Activated CD4-positive, alpha-beta T cell treated with anti-CD3 and anti-CD28 coated beads, Interleukin-2, amount 50 U/mL, for 48 hours (primary cell): Measurements from ENCODE around the gene PDZD8.

Experiments
- DNase-seq, 2 experiments: peaks; one replicate each; pipeline ENCODE4 v3.0.0-alpha.2; 2020

PDZD8 gene, protein sequence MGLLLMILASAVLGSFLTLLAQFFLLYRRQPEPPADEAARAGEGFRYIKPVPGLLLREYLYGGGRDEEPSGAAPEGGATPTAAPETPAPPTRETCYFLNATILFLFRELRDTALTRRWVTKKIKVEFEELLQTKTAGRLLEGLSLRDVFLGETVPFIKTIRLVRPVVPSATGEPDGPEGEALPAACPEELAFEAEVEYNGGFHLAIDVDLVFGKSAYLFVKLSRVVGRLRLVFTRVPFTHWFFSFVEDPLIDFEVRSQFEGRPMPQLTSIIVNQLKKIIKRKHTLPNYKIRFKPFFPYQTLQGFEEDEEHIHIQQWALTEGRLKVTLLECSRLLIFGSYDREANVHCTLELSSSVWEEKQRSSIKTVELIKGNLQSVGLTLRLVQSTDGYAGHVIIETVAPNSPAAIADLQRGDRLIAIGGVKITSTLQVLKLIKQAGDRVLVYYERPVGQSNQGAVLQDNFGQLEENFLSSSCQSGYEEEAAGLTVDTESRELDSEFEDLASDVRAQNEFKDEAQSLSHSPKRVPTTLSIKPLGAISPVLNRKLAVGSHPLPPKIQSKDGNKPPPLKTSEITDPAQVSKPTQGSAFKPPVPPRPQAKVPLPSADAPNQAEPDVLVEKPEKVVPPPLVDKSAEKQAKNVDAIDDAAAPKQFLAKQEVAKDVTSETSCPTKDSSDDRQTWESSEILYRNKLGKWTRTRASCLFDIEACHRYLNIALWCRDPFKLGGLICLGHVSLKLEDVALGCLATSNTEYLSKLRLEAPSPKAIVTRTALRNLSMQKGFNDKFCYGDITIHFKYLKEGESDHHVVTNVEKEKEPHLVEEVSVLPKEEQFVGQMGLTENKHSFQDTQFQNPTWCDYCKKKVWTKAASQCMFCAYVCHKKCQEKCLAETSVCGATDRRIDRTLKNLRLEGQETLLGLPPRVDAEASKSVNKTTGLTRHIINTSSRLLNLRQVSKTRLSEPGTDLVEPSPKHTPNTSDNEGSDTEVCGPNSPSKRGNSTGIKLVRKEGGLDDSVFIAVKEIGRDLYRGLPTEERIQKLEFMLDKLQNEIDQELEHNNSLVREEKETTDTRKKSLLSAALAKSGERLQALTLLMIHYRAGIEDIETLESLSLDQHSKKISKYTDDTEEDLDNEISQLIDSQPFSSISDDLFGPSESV

DNA sequence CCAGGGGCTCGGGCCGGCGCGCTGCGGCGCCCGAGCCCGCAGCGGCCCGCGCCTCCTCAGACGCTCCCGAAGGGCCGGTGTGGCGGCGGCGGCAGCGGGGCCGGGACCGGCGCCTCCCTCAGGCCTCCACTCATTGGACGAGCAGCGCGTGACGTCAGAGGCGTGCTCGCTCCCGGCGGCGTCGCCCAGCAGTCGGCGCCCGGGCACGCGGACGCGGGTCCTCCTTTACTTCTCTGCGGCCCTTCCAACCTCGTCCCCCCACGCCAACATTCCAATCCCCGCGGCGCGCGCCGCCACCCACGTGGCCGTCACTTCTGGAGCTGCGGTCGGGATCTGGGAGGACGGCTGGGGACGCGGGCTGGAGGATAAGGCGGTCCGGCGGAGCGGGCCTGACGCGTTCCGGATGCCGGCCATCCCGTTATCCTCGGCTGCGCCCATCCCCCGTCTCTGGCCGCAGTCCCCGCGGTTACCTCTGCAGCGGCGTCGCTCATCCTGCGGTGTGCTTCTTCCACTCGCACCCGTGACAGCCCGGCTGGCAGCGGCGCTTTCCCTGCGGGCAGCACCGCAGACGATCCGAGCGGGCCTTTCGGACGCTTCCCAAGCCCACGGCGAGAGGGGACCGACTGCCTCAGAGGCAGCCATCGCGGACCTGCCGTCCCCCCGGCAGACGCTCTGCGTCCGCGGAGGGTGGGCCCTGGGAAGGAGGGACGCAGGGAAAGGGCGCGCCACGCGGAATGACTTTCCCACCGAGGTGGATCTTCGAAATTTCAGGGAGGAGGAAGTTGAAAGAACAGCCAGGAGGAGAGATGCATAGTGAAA, at the start of gene PDZD8:
PDZD8 (minus strand) TSS at position 81 of the 819 bp plus-strand sequence. CDS start 213 bp downstream, outside the sequence.
- DNase-seq, result peak; percentile 88 to 91

DNA sequence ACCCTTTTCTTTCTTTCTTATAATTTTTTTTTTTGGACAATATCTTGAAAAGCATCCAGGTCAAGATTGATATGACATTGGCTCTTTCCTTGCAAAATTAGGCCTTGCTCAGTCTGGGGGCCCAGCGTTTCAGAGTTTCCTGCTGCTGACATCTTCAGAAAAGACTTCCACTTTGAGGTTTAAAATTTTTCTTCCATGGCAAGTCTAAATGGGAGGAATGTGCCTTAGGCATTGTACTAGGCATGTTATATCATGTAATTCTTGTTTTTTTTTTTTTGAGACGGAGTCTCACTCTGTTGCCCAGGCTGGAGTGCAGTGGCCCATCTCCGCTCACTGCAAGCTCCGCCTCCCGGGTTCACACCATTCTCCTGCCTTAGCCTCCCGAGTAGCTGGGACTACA, 48.9 kb upstream of the PDZD8 start:
- DNase-seq, result no peak

DNA sequence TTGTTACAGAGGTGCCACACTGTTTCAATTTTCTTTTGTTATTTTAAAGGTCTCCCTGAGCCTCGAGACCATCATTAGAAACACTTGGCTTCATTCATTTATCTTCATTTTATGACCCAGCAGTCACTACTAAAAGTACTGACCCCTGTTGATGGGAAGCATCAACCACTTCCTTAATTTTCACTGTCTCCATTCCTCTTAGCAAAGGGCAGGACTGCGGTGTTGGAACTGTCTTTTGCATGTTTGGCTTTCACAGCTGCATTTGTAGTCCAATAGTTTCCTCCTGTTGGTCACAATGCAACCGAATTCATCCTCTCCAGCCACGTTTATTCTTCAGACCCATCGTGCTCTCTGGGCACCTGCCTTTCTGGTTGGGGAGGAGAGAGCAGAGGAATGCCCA, 46.7 kb upstream of the PDZD8 start:
- DNase-seq, result no peak

DNA sequence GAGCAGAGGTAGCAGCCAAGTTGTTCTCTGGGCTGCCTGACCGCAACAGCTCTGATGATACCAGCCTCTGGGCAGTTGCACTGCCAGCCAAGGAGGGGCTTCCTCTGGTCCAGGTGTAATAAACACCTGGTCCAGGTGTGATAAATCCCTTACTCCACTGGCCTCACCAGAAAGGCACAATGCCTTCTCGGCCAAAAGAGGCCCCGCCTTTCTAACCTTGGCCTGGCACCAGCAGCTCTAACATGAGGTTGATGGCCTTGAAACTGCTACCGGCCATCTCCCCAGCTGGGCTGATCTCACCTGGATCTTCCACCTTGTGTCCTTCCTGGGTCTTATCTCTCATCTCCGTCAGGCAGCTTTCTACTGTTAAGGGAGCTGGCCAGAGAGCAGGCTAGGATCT, 45.5 kb upstream of the PDZD8 start:
- DNase-seq, result no peak

DNA sequence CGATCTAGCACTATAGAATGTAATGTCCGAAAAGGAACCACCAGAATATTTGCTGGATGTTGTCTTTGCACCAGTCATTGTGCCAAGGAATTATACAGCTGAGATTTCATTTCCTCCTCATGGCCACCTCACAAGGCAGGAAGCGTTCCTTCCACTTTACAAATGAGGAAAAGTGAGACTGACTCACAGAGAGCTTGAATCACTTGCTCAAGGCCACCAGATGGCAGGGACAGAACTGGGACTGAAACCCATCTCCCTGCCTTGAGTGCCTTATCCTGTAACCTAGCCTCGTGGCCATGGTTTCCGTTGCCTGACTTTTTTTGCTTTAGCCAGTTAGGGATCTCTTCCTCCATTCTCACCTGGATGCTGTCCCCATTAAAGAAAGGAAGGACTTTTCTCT, 44.7 kb upstream of the PDZD8 start:
- no peak for DNase-seq

DNA sequence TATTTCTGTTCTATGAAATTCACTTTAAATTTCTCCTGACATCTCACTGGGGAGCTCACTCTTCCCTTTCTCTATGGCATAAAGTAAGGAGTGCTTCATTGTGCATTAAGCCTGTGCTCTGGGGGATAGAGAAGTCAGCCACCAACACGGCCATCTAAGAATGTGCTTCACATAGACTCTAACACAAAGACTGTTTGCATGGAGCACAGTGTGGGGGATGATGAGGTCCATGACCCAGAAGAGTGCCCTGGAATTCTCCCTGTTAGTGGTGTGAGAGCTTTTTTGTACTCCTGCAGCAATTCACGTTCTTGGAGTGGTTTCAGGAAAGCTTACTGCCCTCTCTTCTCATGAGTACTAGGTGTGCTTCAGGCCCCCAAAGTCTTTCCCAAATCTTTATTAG, 43.9 kb upstream of the PDZD8 start:
- no peak for DNase-seq

DNA sequence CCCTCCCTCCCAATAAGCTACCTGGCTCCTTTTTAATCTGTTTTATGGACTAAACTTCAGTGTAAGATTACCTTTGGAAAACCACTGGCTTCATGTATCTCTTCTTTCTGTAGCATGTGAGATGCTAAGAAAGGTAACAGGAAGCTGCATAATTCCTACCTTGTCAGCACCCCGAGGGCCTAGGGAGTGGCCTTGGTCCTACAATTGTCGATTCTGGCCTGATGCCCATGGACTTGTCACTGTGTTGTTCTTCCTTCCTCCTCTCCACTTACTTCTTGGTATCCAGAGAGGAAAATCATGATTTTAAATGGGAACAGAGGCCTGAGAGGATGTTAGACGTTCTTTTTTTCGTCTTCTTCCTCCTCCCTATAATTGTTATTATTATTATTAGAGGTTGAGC, 42.9 kb upstream of the PDZD8 start:
- DNase-seq, result no peak

DNA sequence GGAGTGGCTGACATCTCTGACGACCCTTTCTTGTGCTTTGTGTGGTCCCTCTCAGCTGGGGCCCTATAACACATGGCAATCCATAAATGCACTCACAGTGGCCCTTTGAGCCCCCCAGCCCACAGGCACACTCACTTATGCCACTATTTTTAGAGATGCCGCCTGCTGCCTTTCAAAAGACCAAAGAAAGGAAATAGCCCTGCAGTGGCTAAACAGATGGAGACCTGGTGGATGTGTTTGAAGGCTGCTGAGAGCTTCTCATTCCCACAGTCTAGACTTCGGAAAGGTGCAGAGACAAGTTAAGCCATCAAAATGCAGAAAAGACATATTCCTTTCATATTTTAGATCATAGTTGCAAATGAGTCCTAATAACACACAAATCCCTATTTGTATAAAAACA, 42.0 kb upstream of the PDZD8 start:
- DNase-seq, result no peak

DNA sequence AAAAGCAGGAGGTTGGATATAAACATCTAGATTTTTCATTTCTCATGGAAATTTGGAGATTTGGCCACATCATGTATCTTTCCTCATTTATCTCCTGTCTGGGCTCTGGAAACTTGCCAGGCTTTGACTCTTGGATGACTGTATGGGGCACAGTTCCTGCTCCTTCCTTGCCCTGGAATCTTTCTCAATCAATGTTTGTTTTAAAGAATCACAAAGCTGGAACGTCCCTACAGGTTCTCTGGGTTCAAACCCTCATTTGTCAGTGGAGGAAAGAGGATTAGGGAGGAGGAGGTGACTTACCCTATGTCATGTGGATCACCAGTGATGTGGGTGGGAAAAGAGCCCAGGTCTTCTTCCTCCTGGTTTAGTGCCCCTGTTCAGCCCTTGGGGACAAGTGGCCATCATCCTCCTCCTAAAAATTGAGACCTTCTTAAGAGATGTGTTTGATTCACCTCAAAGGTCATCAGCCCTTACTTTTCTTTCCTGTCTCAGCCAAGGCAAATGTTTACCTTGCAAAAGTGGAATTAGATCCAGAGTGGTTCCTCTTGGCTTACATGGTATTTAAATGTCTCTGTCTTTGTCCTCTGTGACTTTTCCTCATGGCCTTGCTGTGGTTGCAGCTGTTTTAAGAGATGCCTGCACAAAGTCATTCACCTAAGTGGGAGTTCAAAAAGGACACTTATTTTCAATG, 38.8 kb upstream of the PDZD8 start:
- DNase-seq, result no peak

DNA sequence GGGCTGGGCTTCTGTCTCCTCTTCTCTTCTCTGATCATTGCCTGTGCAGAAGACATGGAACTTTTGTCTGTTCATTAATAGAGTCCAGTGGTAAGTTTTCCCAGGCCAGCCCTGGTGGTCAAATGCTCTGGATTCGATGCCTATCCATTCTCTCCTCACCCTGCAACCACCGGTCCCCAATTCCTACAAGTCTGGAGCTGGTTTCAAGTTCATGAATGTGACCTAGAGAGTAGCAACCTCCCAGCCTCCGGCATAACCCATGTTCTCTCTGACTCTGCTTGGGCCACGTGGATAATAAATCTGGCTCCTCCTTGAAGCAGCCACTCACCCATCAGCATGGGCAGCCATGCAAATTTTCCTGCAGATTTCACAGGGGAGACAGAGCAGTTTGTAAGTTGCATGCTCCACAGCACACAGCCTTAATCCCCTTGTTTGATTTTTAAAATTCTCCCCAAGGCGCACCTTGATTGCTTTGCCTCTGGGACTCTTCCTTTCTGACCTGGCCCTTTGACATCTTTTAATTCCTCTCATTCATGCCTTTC, 37.3 kb upstream of the PDZD8 start:
- no peak for DNase-seq

DNA sequence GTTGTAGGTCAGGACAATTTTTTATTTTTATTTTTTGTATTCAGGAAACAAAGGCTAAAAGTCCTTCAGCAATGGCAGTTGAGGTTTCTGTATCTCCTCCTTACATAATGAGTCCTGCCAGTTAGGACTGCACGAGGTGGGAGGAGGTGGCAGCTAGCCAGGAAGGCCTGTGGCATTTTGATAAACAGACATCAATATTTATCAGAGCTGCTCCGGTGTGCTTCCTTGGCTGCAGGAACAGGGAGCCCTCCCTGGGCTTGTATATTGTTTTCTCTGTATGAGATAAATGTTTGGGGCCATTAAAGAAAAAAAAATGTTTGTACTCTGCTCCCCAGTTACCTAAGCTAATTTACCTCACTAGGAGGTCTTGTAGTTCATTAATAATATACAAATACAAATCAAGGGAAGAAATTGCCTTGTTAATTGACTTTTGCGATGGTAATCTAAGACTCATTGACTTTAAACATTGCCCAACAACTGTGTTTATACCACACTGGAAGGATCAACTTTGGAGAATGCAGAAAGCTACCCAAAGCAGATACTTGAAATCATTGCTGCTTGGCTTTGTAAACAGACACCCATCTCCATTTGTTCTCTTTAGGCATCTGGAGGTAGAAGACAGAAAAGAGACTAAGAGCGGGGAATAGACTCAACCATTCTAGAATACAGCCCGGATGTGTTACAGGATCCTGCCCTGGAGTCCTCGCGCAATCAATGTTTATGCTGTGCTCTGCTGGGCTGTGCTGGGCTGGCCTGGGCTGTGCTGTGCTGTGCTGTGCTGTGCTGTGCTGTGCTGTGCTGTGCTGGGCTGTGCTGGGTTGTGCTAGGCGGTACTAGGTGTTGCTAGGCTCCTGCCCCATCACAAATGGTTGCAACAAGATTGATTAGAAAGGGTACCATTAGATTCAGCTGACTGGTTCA, 36.5 kb upstream of the PDZD8 start:
- no peak for DNase-seq

DNA sequence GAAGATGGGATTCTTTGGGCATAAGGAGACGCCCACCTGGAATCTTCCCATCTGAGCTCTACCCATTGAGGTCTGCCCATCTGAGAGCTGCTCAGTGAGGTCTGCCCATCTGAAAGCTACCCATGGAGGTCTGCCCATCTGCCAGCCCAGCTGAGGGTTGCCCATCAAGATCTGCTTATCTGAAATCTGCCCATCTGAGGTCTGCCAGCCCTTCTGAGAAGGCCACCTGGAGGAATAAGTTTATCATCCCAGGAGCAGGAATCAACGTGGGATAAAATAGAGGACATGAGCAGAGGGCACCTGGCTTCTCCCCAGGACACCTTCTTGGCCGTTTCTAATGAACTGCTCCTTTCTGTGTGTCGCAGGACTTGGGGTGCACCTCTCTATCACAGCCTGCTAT, 35.3 kb upstream of the PDZD8 start:
- DNase-seq, result no peak

DNA sequence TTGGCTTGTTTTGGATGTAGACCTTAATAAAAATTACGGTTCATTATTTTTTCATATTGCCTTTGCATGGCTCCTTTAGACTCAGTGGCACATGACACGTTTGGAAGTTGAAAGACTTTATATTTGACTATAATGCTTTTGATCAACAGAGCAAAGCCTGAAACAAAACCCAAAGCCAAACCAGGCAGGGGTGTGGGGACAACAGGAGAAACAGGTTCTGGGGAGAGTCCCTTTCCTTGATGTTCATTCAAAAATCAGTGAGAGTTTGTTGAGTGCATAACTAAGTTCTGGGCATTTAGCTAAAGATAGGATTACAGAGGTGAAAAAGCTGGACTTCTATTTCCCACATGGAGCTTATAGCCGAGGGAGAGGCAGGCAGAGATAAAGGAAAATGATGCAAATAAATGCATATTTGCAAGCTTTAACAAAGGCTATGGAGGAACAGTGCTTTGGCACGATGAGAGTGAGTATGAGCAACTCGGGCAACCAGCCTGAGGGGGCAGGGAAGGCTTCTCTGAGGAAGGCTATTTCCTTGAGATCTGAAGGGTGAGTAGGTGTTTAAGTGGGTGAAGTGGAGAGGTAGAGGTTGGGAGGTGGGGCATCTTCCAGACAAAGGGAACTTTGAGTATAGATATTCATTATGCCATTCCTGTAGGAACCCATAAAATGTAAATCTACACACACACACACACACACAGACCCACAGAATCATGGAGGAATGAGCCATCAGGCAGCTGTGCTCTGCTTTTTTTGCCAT, 34.5 kb upstream of the PDZD8 start:
- no peak for DNase-seq

DNA sequence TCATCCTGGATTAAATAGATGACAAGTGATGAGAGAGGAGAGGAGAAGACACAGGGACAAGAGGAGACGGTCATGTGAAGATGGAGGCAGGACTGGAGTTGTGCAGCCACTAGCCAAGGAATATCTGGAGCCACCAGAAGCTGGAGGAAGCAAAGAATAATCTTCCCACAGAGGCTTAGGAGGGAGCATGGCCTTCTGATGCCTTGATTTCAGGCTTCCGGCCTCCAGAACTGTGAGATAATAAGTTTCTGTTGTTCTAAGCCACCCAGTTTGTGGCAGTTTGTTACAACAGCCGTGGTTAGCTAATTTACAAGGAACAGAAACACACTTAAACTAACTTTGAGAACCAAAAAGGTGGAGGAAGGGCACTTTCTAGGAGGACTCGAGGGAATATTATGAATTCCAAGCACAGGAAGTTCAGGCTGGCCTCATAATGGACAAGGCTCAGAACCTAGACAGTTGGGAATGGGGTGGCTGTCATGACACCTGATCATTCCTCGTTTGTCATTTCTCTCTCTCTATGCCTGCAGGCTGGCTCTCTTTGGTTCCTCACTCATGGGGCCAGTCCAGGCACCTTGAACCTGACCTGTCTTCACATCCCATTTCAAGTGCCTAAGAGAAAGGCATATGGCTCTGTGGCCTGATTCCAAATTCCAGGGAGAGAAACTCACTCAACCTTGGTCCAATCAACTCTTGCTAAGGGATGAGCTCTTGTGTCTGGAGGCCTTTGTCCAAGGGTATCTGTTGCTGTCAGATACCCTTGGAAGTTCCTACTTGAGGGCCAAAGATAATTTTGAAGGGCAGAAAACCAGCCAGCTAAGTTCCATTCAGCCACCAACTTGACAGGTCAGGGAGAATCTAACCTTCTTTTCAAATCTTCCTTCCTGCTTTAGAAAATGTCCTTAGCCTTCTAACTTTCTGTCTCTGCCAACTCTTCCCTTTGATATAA, 33.5 kb upstream of the PDZD8 start:
- DNase-seq, result no peak

DNA sequence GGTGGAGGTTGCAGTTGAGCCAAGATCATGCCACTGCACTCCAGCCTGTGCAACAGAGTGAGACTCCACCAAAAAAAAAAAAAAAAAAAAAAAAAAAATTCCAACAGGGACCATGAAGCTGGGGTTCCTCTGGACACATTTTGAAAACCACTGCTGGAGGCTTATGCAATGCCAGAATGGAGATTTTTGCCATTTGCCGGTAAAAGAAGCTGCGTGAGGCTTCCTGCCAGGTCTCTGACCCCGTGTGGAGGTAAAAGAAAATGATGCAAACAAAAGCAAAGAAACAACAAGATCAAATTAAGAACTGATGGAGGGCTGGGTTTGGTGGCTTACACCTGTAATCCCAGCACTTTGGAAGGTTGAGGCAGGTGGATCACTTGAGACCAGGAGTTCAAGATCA, 30.5 kb upstream of the PDZD8 start:
- no peak for DNase-seq

DNA sequence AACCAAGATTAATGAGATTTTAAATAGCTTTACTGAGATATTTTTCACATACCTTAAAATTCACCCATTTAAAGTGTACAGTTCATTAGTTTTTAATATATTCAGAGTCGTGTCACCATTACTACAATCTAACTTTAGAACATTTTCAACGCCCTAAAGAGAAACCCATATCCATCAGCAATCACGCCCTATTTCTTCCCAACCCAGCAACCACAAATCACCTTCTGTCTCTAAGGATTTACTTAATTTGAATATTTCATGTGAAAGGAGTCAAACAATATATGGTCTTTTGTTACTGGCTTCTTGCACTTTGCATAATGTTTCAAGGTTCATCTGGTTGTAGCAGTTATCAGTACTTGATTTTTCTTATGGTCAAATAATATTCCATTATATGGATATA, 25.1 kb upstream of the PDZD8 start:
- DNase-seq, result no peak

DNA sequence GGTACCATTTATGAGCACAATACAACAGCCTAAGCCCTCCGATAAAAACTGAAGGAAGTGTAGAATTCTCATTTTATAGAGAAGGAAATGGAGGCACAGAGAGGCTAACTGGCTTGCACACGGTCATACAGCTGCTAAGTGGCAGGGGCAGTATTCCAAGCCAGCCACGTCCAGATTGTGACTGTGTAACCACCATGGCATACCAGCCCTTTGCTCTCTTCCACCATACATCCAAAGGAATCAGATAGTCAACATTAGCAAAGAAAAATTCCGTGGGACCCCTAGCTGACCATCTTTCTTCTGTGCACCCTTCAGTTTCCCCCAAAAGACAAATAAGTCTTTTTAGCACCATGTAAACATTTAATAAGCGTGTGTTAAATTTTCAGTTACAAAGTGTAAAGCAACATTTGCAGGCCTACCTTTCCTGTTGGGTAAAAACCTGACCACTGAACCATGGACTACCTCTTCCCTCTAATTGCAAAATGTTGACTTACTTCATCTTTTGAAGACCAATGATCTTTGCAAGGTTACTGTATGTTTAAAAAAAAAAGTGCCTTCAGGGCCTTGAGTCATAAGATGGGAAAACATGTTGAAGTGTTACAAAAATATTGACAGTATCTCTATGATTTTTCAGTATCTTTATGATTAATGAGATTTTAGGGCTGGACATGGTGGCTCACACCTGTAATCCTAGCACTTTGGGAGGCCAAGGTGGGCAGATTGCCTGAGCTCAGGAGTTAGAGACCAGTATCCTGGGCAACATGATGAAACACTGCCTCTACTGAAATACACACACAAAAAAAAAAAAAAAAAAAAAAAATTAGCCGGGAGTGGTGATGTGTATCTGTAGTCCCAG, 24.3 kb upstream of the PDZD8 start:
- DNase-seq, result no peak

DNA sequence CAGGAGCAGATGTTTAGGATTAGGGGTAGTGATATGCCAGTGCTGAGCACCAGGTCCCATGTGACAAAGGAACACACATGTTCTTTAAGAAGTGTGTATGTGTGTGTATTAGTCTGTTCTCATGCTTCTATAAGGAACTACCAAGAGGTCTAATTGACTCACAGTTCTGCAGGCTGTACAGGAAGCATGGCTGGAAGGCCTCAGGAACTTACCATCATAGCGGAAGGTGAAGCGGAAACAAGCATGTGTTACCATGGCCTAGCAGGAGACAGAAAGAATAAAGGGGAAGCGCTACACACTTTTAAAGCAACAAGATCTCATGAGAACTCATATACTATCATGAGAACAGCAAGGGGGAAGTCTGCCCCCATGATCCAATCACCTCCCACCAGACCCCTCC, 22.8 kb upstream of the PDZD8 start:
- DNase-seq, result no peak
